Measurements from ENCODE around the gene MRPL38. TPM values are rescaled to one million over a fixed set of nuclear protein-coding genes. Genes with fewer than 3 reads are reported as not detected.
A peak's percentile ranks its signal among the peaks of the same experiment; 100 is the strongest.

The MRPL38 gene
- 42.9 TPM for polyA plus RNA-seq (2013)

- peak; percentile 95 to 98 (median 97) for DNase-seq
- Histone ChIP-seq H3K4me1 (ENCODE audit: control extremely low read depth in 1 of 4, control insufficient read depth in 4 of 4, insufficient read depth in 4 of 4, low read length in 3 of 4) (peaks cover 0 to 31% (median 22%) of the 10 kb centered on the region in 4 experiments), H3K27ac (ENCODE audit: insufficient read depth in 1 of 2, low read depth in 1 of 2, low read length in 2 of 2, poor library complexity in 1 of 2, severe bottlenecking in 2 of 2) (peak within 1 kb of the TSS; percentile 77 to 80), H3K4me3 (ENCODE audit: control insufficient read depth in 1 of 7, extremely low read depth in 1 of 7, insufficient read depth in 4 of 7, low read depth in 2 of 7, low read length in 6 of 7) (peak within 1 kb of the TSS; percentile 71 to 91 (median 87)), H3K27me3 (replicated peaks in 2 of 5; ENCODE audit: control insufficient read depth in 4 of 5, insufficient read depth in 5 of 5, low read length in 4 of 5) (no peaks in the 10 kb centered on the region), H3K9me3 (ENCODE audit: control extremely low read depth in 1 of 5, control insufficient read depth in 4 of 5, insufficient read depth in 2 of 5, low read depth in 1 of 5, low read length in 4 of 5) (no peaks in the 10 kb centered on the region), H3K36me3 (ENCODE audit: control insufficient read depth in 4 of 4, insufficient read depth in 4 of 4, low read length in 3 of 4) (peaks cover 2 to 29% (median 15%) of the 10 kb centered on the region in 4 experiments)
- WGBS (ENCODE audit: insufficient coverage), result 1% methylated on average over 50 of the region's 69 CpGs
- POLR2A ChIA-PET, result interaction anchor here (1.1 kb wide), 1 partner anchor 101 kb away, joined by 3 read pairs; no protein-coding TSS in a partner anchor
- CTCF ChIA-PET, result interaction anchor here (0.6 to 4.2 kb wide), 19 partner anchors 9 to 109 kb away, joined by 3 to 47 read pairs (median 4); partner anchors contain the start of genes CDK3, TRIM47 and TRIM65
Measured at GRCh38 chr17:75904749-75905521, at the start of gene MRPL38. TSS of gene MRPL38 (minus strand) at chr17:75904884. CDS start at chr17:75904875, 9 bp downstream.

GRCh38 chr17:75950855-75951554 lies 46.3 kb upstream of the MRPL38 start:
- DNase-seq, result peak in 2 of 3 donors; percentile 16 to 26
- CTCF ChIA-PET, result interaction anchor here (1.4 kb wide), 1 partner anchor 9 kb away, joined by 4 read pairs; no protein-coding TSS in a partner anchor
- peak overlapping the region in 1 of 2 experiments; percentile 16 for H3K27ac ChIP-seq (ENCODE audit: insufficient read depth in 1 of 2, low read depth in 1 of 2, low read length in 2 of 2, poor library complexity in 1 of 2, severe bottlenecking in 2 of 2)
- H3K4me1 ChIP-seq (ENCODE audit: control extremely low read depth in 1 of 4, control insufficient read depth in 4 of 4, insufficient read depth in 4 of 4, low read length in 3 of 4), result peaks cover 0 to 5% (median 2%) of the 10 kb centered on the region in 4 experiments
- no peaks in the 10 kb centered on the region for H3K27me3 ChIP-seq (replicated peaks in 2 of 5; ENCODE audit: control insufficient read depth in 4 of 5, insufficient read depth in 5 of 5, low read length in 4 of 5)
- H3K4me3 ChIP-seq (ENCODE audit: control insufficient read depth in 1 of 7, extremely low read depth in 1 of 7, insufficient read depth in 4 of 7, low read depth in 2 of 7, low read length in 6 of 7), result no peak overlapping the region
- no peaks in the 10 kb centered on the region for H3K9me3 ChIP-seq (ENCODE audit: control extremely low read depth in 1 of 5, control insufficient read depth in 4 of 5, insufficient read depth in 2 of 5, low read depth in 1 of 5, low read length in 4 of 5)
- peaks cover 32 to 76% (median 52%) of the 10 kb centered on the region in 4 experiments for H3K36me3 ChIP-seq (ENCODE audit: control insufficient read depth in 4 of 4, insufficient read depth in 4 of 4, low read length in 3 of 4)
- POLR2A ChIA-PET, result interaction anchor here (0.6 kb wide), 1 partner anchor 41 kb away, joined by 3 read pairs; no protein-coding TSS in a partner anchor
- 83% methylated on average over 5 of the region's 8 CpGs for WGBS (ENCODE audit: insufficient coverage)

GRCh38 chr17:75950421-75950820 lies 45.7 kb upstream of the MRPL38 start:
- H3K27me3 ChIP-seq (replicated peaks in 2 of 5; ENCODE audit: control insufficient read depth in 4 of 5, insufficient read depth in 5 of 5, low read length in 4 of 5), result no peaks in the 10 kb centered on the region
- ChIA-PET CTCF (interaction anchor here (0.9 to 1.4 kb wide), 2 partner anchors 9 to 55 kb away, joined by 3 to 4 read pairs; no protein-coding TSS in a partner anchor), POLR2A (no interaction called here)
- H3K4me1 ChIP-seq (ENCODE audit: control extremely low read depth in 1 of 4, control insufficient read depth in 4 of 4, insufficient read depth in 4 of 4, low read length in 3 of 4), result peaks cover 0 to 5% (median 2%) of the 10 kb centered on the region in 4 experiments
- H3K4me3 ChIP-seq (ENCODE audit: control insufficient read depth in 1 of 7, extremely low read depth in 1 of 7, insufficient read depth in 4 of 7, low read depth in 2 of 7, low read length in 6 of 7), result no peak overlapping the region
- no peaks in the 10 kb centered on the region for H3K9me3 ChIP-seq (ENCODE audit: control extremely low read depth in 1 of 5, control insufficient read depth in 4 of 5, insufficient read depth in 2 of 5, low read depth in 1 of 5, low read length in 4 of 5)
- DNase-seq, result no peak
- WGBS (ENCODE audit: insufficient coverage), result 100% methylated on average over 5 of the region's 6 CpGs
- no peak overlapping the region for H3K27ac ChIP-seq (ENCODE audit: insufficient read depth in 1 of 2, low read depth in 1 of 2, low read length in 2 of 2, poor library complexity in 1 of 2, severe bottlenecking in 2 of 2)
- H3K36me3 ChIP-seq (ENCODE audit: control insufficient read depth in 4 of 4, insufficient read depth in 4 of 4, low read length in 3 of 4), result peaks cover 29 to 77% (median 50%) of the 10 kb centered on the region in 4 experiments

GRCh38 chr17:75945211-75945610 lies 40.5 kb upstream of the MRPL38 start:
- Histone ChIP-seq H3K4me1 (ENCODE audit: control extremely low read depth in 1 of 4, control insufficient read depth in 4 of 4, insufficient read depth in 4 of 4, low read length in 3 of 4) (peaks cover 0 to 12% (median 9%) of the 10 kb centered on the region in 4 experiments), H3K27me3 (replicated peaks in 2 of 5; ENCODE audit: control insufficient read depth in 4 of 5, insufficient read depth in 5 of 5, low read length in 4 of 5) (no peaks in the 10 kb centered on the region), H3K27ac (ENCODE audit: insufficient read depth in 1 of 2, low read depth in 1 of 2, low read length in 2 of 2, poor library complexity in 1 of 2, severe bottlenecking in 2 of 2) (no peak overlapping the region), H3K36me3 (ENCODE audit: control insufficient read depth in 4 of 4, insufficient read depth in 4 of 4, low read length in 3 of 4) (peaks cover 16 to 46% (median 31%) of the 10 kb centered on the region in 4 experiments), H3K4me3 (ENCODE audit: control insufficient read depth in 1 of 7, extremely low read depth in 1 of 7, insufficient read depth in 4 of 7, low read depth in 2 of 7, low read length in 6 of 7) (no peak overlapping the region), H3K9me3 (ENCODE audit: control extremely low read depth in 1 of 5, control insufficient read depth in 4 of 5, insufficient read depth in 2 of 5, low read depth in 1 of 5, low read length in 4 of 5) (no peaks in the 10 kb centered on the region)
- CTCF ChIA-PET, result interaction anchor here (0.8 kb wide), 1 partner anchor 120 kb away, joined by 3 read pairs; no protein-coding TSS in a partner anchor
- POLR2A ChIA-PET, result no interaction called here
- DNase-seq, result no peak
- 50% methylated on average over 1 of the region's 2 CpGs for WGBS (ENCODE audit: insufficient coverage)

- Histone ChIP-seq H3K4me1 (ENCODE audit: control extremely low read depth in 1 of 4, control insufficient read depth in 4 of 4, insufficient read depth in 4 of 4, low read length in 3 of 4) (peaks cover 0 to 13% (median 10%) of the 10 kb centered on the region in 4 experiments), H3K27me3 (replicated peaks in 2 of 5; ENCODE audit: control insufficient read depth in 4 of 5, insufficient read depth in 5 of 5, low read length in 4 of 5) (no peaks in the 10 kb centered on the region), H3K36me3 (ENCODE audit: control insufficient read depth in 4 of 4, insufficient read depth in 4 of 4, low read length in 3 of 4) (peaks cover 8 to 31% (median 19%) of the 10 kb centered on the region in 4 experiments), H3K27ac (ENCODE audit: insufficient read depth in 1 of 2, low read depth in 1 of 2, low read length in 2 of 2, poor library complexity in 1 of 2, severe bottlenecking in 2 of 2) (no peak overlapping the region), H3K9me3 (ENCODE audit: control extremely low read depth in 1 of 5, control insufficient read depth in 4 of 5, insufficient read depth in 2 of 5, low read depth in 1 of 5, low read length in 4 of 5) (no peaks in the 10 kb centered on the region), H3K4me3 (ENCODE audit: control insufficient read depth in 1 of 7, extremely low read depth in 1 of 7, insufficient read depth in 4 of 7, low read depth in 2 of 7, low read length in 6 of 7) (no peak overlapping the region)
- DNase-seq, result no peak
- POLR2A ChIA-PET, result interaction anchor here (0.8 kb wide), 1 partner anchor 22 kb away, joined by 3 read pairs; no protein-coding TSS in a partner anchor
- 100% methylated on average over 1 of the region's 1 CpG for WGBS (ENCODE audit: insufficient coverage)
- CTCF ChIA-PET, result interaction anchor here (1.0 kb wide), 1 partner anchor 10 kb away, joined by 3 read pairs; no protein-coding TSS in a partner anchor
Measured at GRCh38 chr17:75943491-75943890, 38.8 kb upstream of the MRPL38 start.

GRCh38 chr17:75942473-75942872 lies 37.8 kb upstream of the MRPL38 start:
- POLR2A ChIA-PET, result no interaction called here
- H3K9me3 ChIP-seq (ENCODE audit: control extremely low read depth in 1 of 5, control insufficient read depth in 4 of 5, insufficient read depth in 2 of 5, low read depth in 1 of 5, low read length in 4 of 5), result no peaks in the 10 kb centered on the region
- H3K4me1 ChIP-seq (ENCODE audit: control extremely low read depth in 1 of 4, control insufficient read depth in 4 of 4, insufficient read depth in 4 of 4, low read length in 3 of 4), result peaks cover 0 to 13% (median 10%) of the 10 kb centered on the region in 4 experiments
- H3K27me3 ChIP-seq (replicated peaks in 2 of 5; ENCODE audit: control insufficient read depth in 4 of 5, insufficient read depth in 5 of 5, low read length in 4 of 5), result no peaks in the 10 kb centered on the region
- no peak overlapping the region for H3K27ac ChIP-seq (ENCODE audit: insufficient read depth in 1 of 2, low read depth in 1 of 2, low read length in 2 of 2, poor library complexity in 1 of 2, severe bottlenecking in 2 of 2)
- H3K36me3 ChIP-seq (ENCODE audit: control insufficient read depth in 4 of 4, insufficient read depth in 4 of 4, low read length in 3 of 4), result peaks cover 5 to 22% (median 14%) of the 10 kb centered on the region in 4 experiments
- WGBS (ENCODE audit: insufficient coverage), result 100% methylated on average over 1 of the region's 4 CpGs
- DNase-seq, result no peak
- no peak overlapping the region for H3K4me3 ChIP-seq (ENCODE audit: control insufficient read depth in 1 of 7, extremely low read depth in 1 of 7, insufficient read depth in 4 of 7, low read depth in 2 of 7, low read length in 6 of 7)
- CTCF ChIA-PET, result no interaction called here

Data from common myeloid progenitor, CD34-positive (primary cell).